ENCODE measurements around the gene EPHX1. TPM values are rescaled to one million over a fixed set of nuclear protein-coding genes. Genes with fewer than 3 reads are reported as not detected.

The EPHX1 gene
- total and polyA plus RNA-seq, 2 of the 8 experiments (the other 6 are each of a cell fraction or from before 2014, with no cell fraction given), result 45.3 to 79.1 TPM

- Histone ChIP-seq H3K4me3 (ENCODE audit: extremely low read depth in 1 of 4, insufficient read depth in 2 of 4, low read depth in 3 of 4, low read length in 4 of 4) (no peak overlapping the region), H2BK15ac (ENCODE audit: low read length) (no peak overlapping the region), H3K27ac (ENCODE audit: low read depth, low read length) (no peak overlapping the region), H3K4me2 (ENCODE audit: insufficient read depth in 1 of 2, low read depth in 2 of 2, low read length in 2 of 2) (no peak overlapping the region), H4K5ac (ENCODE audit: insufficient read length, low read depth, low read length) (no peak overlapping the region), H3K4me1 (replicated peaks in 1 of 4; ENCODE audit: control insufficient read depth in 3 of 4, insufficient read depth in 4 of 4, low read length in 3 of 4) (peaks cover 0 to 8% (median 4%) of the 10 kb centered on the region in 4 experiments; a peak in 4 of 7 replicates), H4K20me1 (replicated peaks in 1 of 2; ENCODE audit: control insufficient read depth in 1 of 2, insufficient read depth in 2 of 2, low read length in 2 of 2) (peaks cover 2 to 8% of the 10 kb centered on the region in 2 experiments), H4K8ac (ENCODE audit: extremely low read depth, insufficient read depth, low read length) (no peak overlapping the region), H3K9ac (replicated peaks in 1 of 4; ENCODE audit: extremely low read depth in 1 of 4, low read depth in 3 of 4, low read length in 3 of 4) (no peak overlapping the region), H3K79me2 (ENCODE audit: control insufficient read depth in 1 of 2, insufficient read depth in 2 of 2, low read length in 2 of 2) (no peaks in the 10 kb centered on the region), H2AFZ (ENCODE audit: low read length) (no peak overlapping the region), H3K27me3 (replicated peaks in 1 of 4; ENCODE audit: control insufficient read depth in 3 of 4, extremely low read depth in 1 of 4, insufficient read depth in 3 of 4, low read length in 3 of 4) (no peaks in the 10 kb centered on the region; a peak in 1 of 7 replicates), H2BK5ac (ENCODE audit: low read depth, low read length) (no peak overlapping the region), H2BK20ac (ENCODE audit: low read length) (no peak overlapping the region), H3K18ac (ENCODE audit: extremely low read depth, low read length) (no peak overlapping the region), H3K23me2 (ENCODE audit: low read depth, low read length) (no peaks in the 10 kb centered on the region), H3K9me3 (ENCODE audit: insufficient read depth in 2 of 2, low read depth in 1 of 2, low read length in 1 of 2) (no peaks in the 10 kb centered on the region), H3K4ac (replicated peaks; ENCODE audit: insufficient read length, low read depth, low read length) (no peak overlapping the region), H4K91ac (replicated peaks; ENCODE audit: insufficient read length, low read length) (no peak overlapping the region), H2BK120ac (replicated peaks; ENCODE audit: low read depth, low read length) (no peak overlapping the region), H2AK5ac (ENCODE audit: low read depth, low read length) (no peak overlapping the region), H3K14ac (ENCODE audit: insufficient read length) (no peak overlapping the region), H3K79me1 (ENCODE audit: low read depth, low read length) (peaks cover 2% of the 10 kb centered on the region; the same call in 1 of the 2 replicates), H3K23ac (ENCODE audit: insufficient read length) (no peak overlapping the region), H3K36me3 (ENCODE audit: control insufficient read depth in 2 of 4, insufficient read depth in 4 of 4, low read length in 3 of 4) (peaks cover 0 to 16% (median 6%) of the 10 kb centered on the region in 4 experiments; a peak in 3 of 8 replicates), H2BK12ac (ENCODE audit: low read depth, low read length) (no peak overlapping the region), H3K56ac (replicated peaks; ENCODE audit: insufficient read length, low read depth, low read length) (no peak overlapping the region)
- CTCF ChIA-PET (ENCODE audit: partially characterized antibody), result interaction anchor here (0.5 to 4.0 kb wide), 36 partner anchors 11 to 401 kb away, joined by 3 to 24 read pairs (median 6); partner anchors contain the start of genes SRP9 and TMEM63A
- POLR2A ChIA-PET (ENCODE audit: partially characterized antibody), result interaction anchor here (1.1 to 3.4 kb wide), 11 partner anchors 14 to 369 kb away, joined by 3 to 15 read pairs (median 7); partner anchors contain the start of genes EPHX1 and SRP9
- 91% methylated on average over 18 of the region's 18 CpGs; no CpG with 5 or more reads in 1 of the 2 experiments for WGBS, 2 experiments (ENCODE audit: extremely low coverage in 1 of 2, insufficient coverage in 1 of 2, insufficient read length in 1 of 2, insufficient replicate concordance in 2 of 2, low coverage in 1 of 2, low lambda C conversion rate in 2 of 2, missing lambda C conversion rate in 1 of 2)
- DNase-seq (ENCODE audit: low read depth in 1 of 2, low spot score in 2 of 2), result no peak
- peak; percentile 59 for TF ChIP-seq POLR2AphosphoS5 (IDR thresholded peaks at IDR 0.05; ENCODE audit: low read depth, low read length)
- TF ChIP-seq KDM1A (IDR thresholded peaks at IDR 0.05; ENCODE audit: borderline replicate concordance, low read length), result no peak
- TF ChIP-seq POLR2A (IDR thresholded peaks at IDR 0.05; ENCODE audit: control extremely low read depth in 1 of 2, low read depth in 2 of 2, low read length in 2 of 2), result peak in 1 of 2 experiments; percentile 70; a peak in 2 of 3 replicates
- TF ChIP-seq EGR1 (IDR thresholded peaks at IDR 0.05; ENCODE audit: borderline replicate concordance, low read depth, low read length), result no peak
- TF ChIP-seq BCL11A (IDR thresholded peaks at IDR 0.05; ENCODE audit: low read depth in 2 of 2, low read length in 2 of 2), result no peak
- FAIRE-seq, result no peak
Observed at GRCh38 chr1:225844236-225845061, 34.5 kb downstream of the EPHX1 start.
